Parathyroid adenoma (tissue), 2 donors: ENCODE measurements around the gene THOP1.

Experiments
- H2AFZ ChIP-seq: fragments of 300-600 bp; sonication (generic); one replicate; pipeline ENCODE4 v1.7.0; 2017; ENCODE audit warnings: antibody characterized with exemption, mild to moderate bottlenecking
- H3K27ac ChIP-seq: fragments of 300-600 bp; sonication (generic); one replicate; pipeline ENCODE4 v1.7.0; 2017
- H3K27me3 ChIP-seq: fragments of 300-600 bp; sonication (generic); one replicate; pipeline ENCODE4 v1.7.0; 2017; ENCODE audit warnings: low read length; ENCODE audit not compliant: control insufficient read depth, insufficient read depth
- H3K36me3 ChIP-seq: fragments of 300-600 bp; sonication (generic); one replicate; pipeline ENCODE4 v1.7.0; 2017; ENCODE audit warnings: low read length; ENCODE audit not compliant: control insufficient read depth, insufficient read depth
- H3K4me1 ChIP-seq: fragments of 300-600 bp; sonication (generic); one replicate; pipeline ENCODE4 v1.7.0; 2017; ENCODE audit warnings: control low read depth
- H3K4me2 ChIP-seq: fragments of 300-600 bp; sonication (generic); one replicate; pipeline ENCODE4 v1.7.0; 2017; ENCODE audit warnings: low read length
- H3K4me3 ChIP-seq: fragments of 300-600 bp; sonication (generic); one replicate; pipeline ENCODE4 v1.7.0; 2017; ENCODE audit warnings: low read depth, low read length
- H3K79me2 ChIP-seq: fragments of 300-600 bp; sonication (generic); one replicate; pipeline ENCODE4 v1.7.0; 2017; ENCODE audit warnings: control low read depth
- H3K9ac ChIP-seq: fragments of 300-600 bp; sonication (generic); one replicate; pipeline ENCODE4 v1.7.0; 2017; ENCODE audit warnings: mild to moderate bottlenecking
- H3K9me3 ChIP-seq: fragments of 300-600 bp; sonication (generic); one replicate; pipeline ENCODE4 v1.7.0; 2017; ENCODE audit warnings: low read length; ENCODE audit not compliant: control insufficient read depth
- CTCF ChIP-seq: fragments of 300-600 bp; sonication (generic); IDR thresholded peaks from one replicate; pipeline ENCODE4 v1.7.0; 2017; ENCODE audit warnings: antibody characterized with exemption, mild to moderate bottlenecking
- donor health status: primary hyperparathyroidism.

THOP1 gene

GRCh38 chr19:2811221-2811722 is 26.0 kb downstream of the THOP1 start:
- H3K4me3 ChIP-seq, result no peak overlapping the region
- no peak overlapping the region for H3K27ac ChIP-seq
- no peak overlapping the region for H3K4me2 ChIP-seq
- H3K27me3 ChIP-seq, result no peaks in the 10 kb centered on the region
- no peaks in the 10 kb centered on the region for H3K36me3 ChIP-seq
- H3K9ac ChIP-seq, result no peak overlapping the region
- H2AFZ ChIP-seq, result no peak overlapping the region
- H3K9me3 ChIP-seq, result no peaks in the 10 kb centered on the region
- no peak for TF ChIP-seq CTCF
- no peaks in the 10 kb centered on the region for H3K4me1 ChIP-seq
- no peaks in the 10 kb centered on the region for H3K79me2 ChIP-seq

- no peaks in the 10 kb centered on the region for H3K36me3 ChIP-seq
- no peaks in the 10 kb centered on the region for H3K79me2 ChIP-seq
- H3K9ac ChIP-seq, result no peak overlapping the region
- H3K4me1 ChIP-seq, result no peaks in the 10 kb centered on the region
- no peaks in the 10 kb centered on the region for H3K9me3 ChIP-seq
- H3K4me3 ChIP-seq, result no peak overlapping the region
- no peak for TF ChIP-seq CTCF
- no peak overlapping the region for H3K4me2 ChIP-seq
- no peaks in the 10 kb centered on the region for H3K27me3 ChIP-seq
- H2AFZ ChIP-seq, result no peak overlapping the region
- no peak overlapping the region for H3K27ac ChIP-seq
Observed at GRCh38 chr19:2811735-2812413, 26.6 kb downstream of the THOP1 start.

GRCh38 chr19:2812414-2813234 is 27.3 kb downstream of the THOP1 start:
- TF ChIP-seq CTCF, result no peak
- no peaks in the 10 kb centered on the region for H3K9me3 ChIP-seq
- no peaks in the 10 kb centered on the region for H3K36me3 ChIP-seq
- H3K27ac ChIP-seq, result no peak overlapping the region
- H3K79me2 ChIP-seq, result no peaks in the 10 kb centered on the region
- H3K9ac ChIP-seq, result no peak overlapping the region
- H3K4me2 ChIP-seq, result no peak overlapping the region
- H2AFZ ChIP-seq, result no peak overlapping the region
- H3K4me3 ChIP-seq, result no peak overlapping the region
- H3K4me1 ChIP-seq, result no peaks in the 10 kb centered on the region
- no peaks in the 10 kb centered on the region for H3K27me3 ChIP-seq

- H3K27me3 ChIP-seq, result no peaks in the 10 kb centered on the region
- H3K79me2 ChIP-seq, result no peaks in the 10 kb centered on the region
- H3K4me1 ChIP-seq, result no peaks in the 10 kb centered on the region
- H2AFZ ChIP-seq, result no peak overlapping the region
- no peak for TF ChIP-seq CTCF
- H3K9me3 ChIP-seq, result no peaks in the 10 kb centered on the region
- no peaks in the 10 kb centered on the region for H3K36me3 ChIP-seq
- H3K9ac ChIP-seq, result no peak overlapping the region
- H3K27ac ChIP-seq, result no peak overlapping the region
- H3K4me3 ChIP-seq, result no peak overlapping the region
- no peak overlapping the region for H3K4me2 ChIP-seq
Observed at GRCh38 chr19:2813235-2814160, 28.2 kb downstream of the THOP1 start.
